Adrenal gland (tissue), 19 donors: Measurements from ENCODE around the gene ZBED1. TPM values are rescaled to one million over a fixed set of nuclear protein-coding genes. Genes with fewer than 3 reads are reported as not detected.

Source experiments
- DNase-seq, 7 donors: peaks; one replicate each; pipeline ENCODE4 v3.0.0-alpha.2; 2019 to 2020
- H3K27ac ChIP-seq, 5 donors: fragments of 200-600 bp; sonication (generic) in 4 of 5; 1 replicate in 3 of 5; 2 replicates in 2 of 5; pipeline versions ENCODE4 v1.5.1 to v1.8.0; 2016 to 2020; ENCODE audit warnings: mild to moderate bottlenecking in 1 of 5
- H3K27me3 ChIP-seq: fragments of 200-600 bp; 2 replicates; pipeline ENCODE4 v1.8.0; 2021
- H3K36me3 ChIP-seq, 2 donors: fragments of 200-600 bp; replicated peaks in 1 of 2; 1 replicate in 1 of 2; 2 replicates in 1 of 2; pipeline versions ENCODE4 v1.5.1 to v1.8.0; 2018 to 2022
- H3K4me1 ChIP-seq, 2 donors: fragments of 200-600 bp; replicated peaks in 1 of 2; 1 replicate in 1 of 2; 2 replicates in 1 of 2; pipeline versions ENCODE4 v1.5.1 to v1.8.0; 2018 to 2021
- H3K4me3 ChIP-seq, 4 donors: fragments of 200-600 bp; sonication (generic) in 3 of 4; one replicate each; pipeline ENCODE4 v1.5.1; 2016 to 2018
- H3K9me3 ChIP-seq, 3 donors: fragments of 200-600 bp; sonication (generic) in 1 of 3; replicated peaks in 1 of 3; 1 replicate in 2 of 3; 2 replicates in 1 of 3; pipeline versions ENCODE4 v1.5.1 to v1.8.0; 2016 to 2021
- CTCF ChIP-seq, 6 experiments: fragments of 450-650 bp in 4 of 6; fragments of 200-600 bp in 2 of 6; sonication (generic) in 1 of 6; IDR thresholded peaks; 1 replicate in 5 of 6; 2 replicates in 1 of 6; pipeline versions ENCODE4 v1.5.1 to v1.8.0; 2016 to 2021; ENCODE audit warnings: antibody characterized with exemption in 6 of 6, mild to moderate bottlenecking in 2 of 6, moderate library complexity in 1 of 6
- POLR2A ChIP-seq, 2 donors: fragments of 450-650 bp; IDR thresholded peaks; one replicate each; pipeline ENCODE4 v1.6.1; 2017; ENCODE audit warnings: antibody characterized with exemption in 2 of 2, mild to moderate bottlenecking in 2 of 2, moderate library complexity in 1 of 2
- WGBS, 4 donors: extraction: QIAGEN DNeasy Blood & Tissue Kit in 2 of 4; methylation state at CpG; one replicate each; pipeline versions ENCODE4 v1.1.5 to v1.1.7; 2013 to 2017; 5-methylcytosine and 5-hydroxymethylcytosine counted together
- intact Hi-C, 2 donors: fragments of 100-400 bp; cut with DNase I; formaldehyde crosslinking; loops; one replicate each; pipeline versions ENCODE4 v1.14.1 to v1.15.0; 2022 to 2023
- long read RNA-seq, 10 donors: library from polyadenylated mRNA in 3 of 10; unstranded in 2 of 10; stranded (forward) in 1 of 10; transcript quantifications; one replicate each; pipeline ENCODE4 v2.0.0 and lab custom pipeline, GENCODE V29; 2021 to 2026
- polyA plus RNA-seq, 3 donors: library from polyadenylated mRNA; stranded (reverse); fragments of 200-250 nt in 2 of 3; fragments of 350-450 nt in 1 of 3; fragmentation: Illumina TruSeq in 1 of 3; extraction: RNeasy Lipid Tissue Mini Kit (QIAGEN cat#74804) in 1 of 3; gene quantifications; one replicate each; pipeline ENCODE4 v1.2.3, GENCODE V29; 2013 to 2014
- total RNA-seq, 9 donors: library from RNA; depleted of rRNA in 4 of 9; stranded (reverse); fragments of >200 nt in 4 of 9; fragments of 120-200 nt in 1 of 9; fragmentation: NEBNext Ultra II Directional in 1 of 9; extraction: Animal tissue kit (Norgen Biotek cat#: 25700) in 1 of 9; gene quantifications; one replicate each; pipeline versions ENCODE4 v1.1.0 to v1.2.4, GENCODE V29; 2013 to 2023
- donor health status: healthy with polysubstance abuse.
- donor health status: Bipolar disorder and iron deficiency.
- donor health status: DM: yes; HTN: yes; CAD: no.
- donor health status: DM: no; HTN: no; CAD: no.
- donor health status: DM: no; HTN: no; CAD: no.
- donor health status: DM: yes; HTN: yes; CAD: no.

Gene ZBED1
- total RNA-seq, result 10 to 100 TPM; 39.2 to 70.5 (median 50.8) TPM
- polyA plus RNA-seq, result 10 to 100 TPM; 10.7 to 42.6 (median 12.2) TPM
- long read RNA-seq, donor 1, full-length matches to known transcripts, result 4 of 4 reads
- long read RNA-seq, donor 1, partial matches to known transcripts, result 0 of 4 reads
- long read RNA-seq, donor 1, other reads (novel, unspliced or antisense), result 0 of 4 reads
- long read RNA-seq, donor 2, full-length matches to known transcripts, result 7 of 7 reads
- long read RNA-seq, donor 2, partial matches to known transcripts, result 0 of 7 reads
- long read RNA-seq, donor 2, other reads (novel, unspliced or antisense), result 0 of 7 reads
- long read RNA-seq, donor 3, full-length matches to known transcripts, result 3 of 3 reads
- long read RNA-seq, donor 3, partial matches to known transcripts, result 0 of 3 reads
- long read RNA-seq, donor 3, other reads (novel, unspliced or antisense), result 0 of 3 reads
- long read RNA-seq, donor 4, full-length matches to known transcripts, result 19 of 28 reads
- long read RNA-seq, donor 4, partial matches to known transcripts, result 0 of 28 reads
- long read RNA-seq, donor 4, other reads (novel, unspliced or antisense), result 9 of 28 reads
- long read RNA-seq, donor 5, full-length matches to known transcripts, result 195 of 223 reads
- long read RNA-seq, donor 5, partial matches to known transcripts, result 0 of 223 reads
- long read RNA-seq, donor 5, other reads (novel, unspliced or antisense), result 28 of 223 reads
- long read RNA-seq, donor 6, full-length matches to known transcripts, result 9 of 18 reads
- long read RNA-seq, donor 6, partial matches to known transcripts, result 0 of 18 reads
- long read RNA-seq, donor 6, other reads (novel, unspliced or antisense), result 9 of 18 reads
- long read RNA-seq, donor 7, full-length matches to known transcripts, result 6 of 6 reads
- long read RNA-seq, donor 7, partial matches to known transcripts, result 0 of 6 reads
- long read RNA-seq, donor 7, other reads (novel, unspliced or antisense), result 0 of 6 reads
- long read RNA-seq, donor 8, full-length matches to known transcripts, result 13 of 44 reads
- long read RNA-seq, donor 8, partial matches to known transcripts, result 0 of 44 reads
- long read RNA-seq, donor 8, other reads (novel, unspliced or antisense), result 31 of 44 reads
- long read RNA-seq, donor 9, full-length matches to known transcripts, result 4 of 4 reads
- long read RNA-seq, donor 9, partial matches to known transcripts, result 0 of 4 reads
- long read RNA-seq, donor 9, other reads (novel, unspliced or antisense), result 0 of 4 reads
- long read RNA-seq, donor 10, full-length matches to known transcripts, result 3 of 3 reads
- long read RNA-seq, donor 10, partial matches to known transcripts, result 0 of 3 reads
- long read RNA-seq, donor 10, other reads (novel, unspliced or antisense), result 0 of 3 reads

- Histone ChIP-seq H3K9me3 (no peaks in the 10 kb centered on the region), H3K27ac (peak within 1 kb of the TSS in 4 of 5 donors; percentile 75 to 94 (median 90)), H3K4me1 (peaks cover 23 to 34% of the 10 kb centered on the region in 2 donors), H3K4me3 (peak within 1 kb of the TSS; percentile 19 to 99 (median 76)), H3K36me3 (no peaks in the 10 kb centered on the region), H3K27me3 (no peaks in the 10 kb centered on the region)
- intact Hi-C loops, result no loop called here
- WGBS, 4 donors, result 4 to 15% methylated on average over 13 to 57 of the region's 57 CpGs; no CpG with 5 or more reads in 2 of the 4 donors
- peak in 3 of 7 donors; percentile 29 to 50 (median 34) for DNase-seq
- TF ChIP-seq POLR2A (IDR thresholded peaks at IDR 0.05) (peak in 1 of 2 donors; percentile 39), CTCF (IDR thresholded peaks at IDR 0.05) (no peak)
Observed at GRCh38 chrX:2500803-2501558, at the start of gene ZBED1, which contains the start of gene DHRSX. TSS of gene ZBED1 (minus strand) at chrX:2500976. CDS start at chrX:2490719, 10,257 bp downstream. TSS of gene DHRSX (minus strand) at chrX:2500976. CDS start at chrX:2500925, 51 bp downstream.

DNA sequence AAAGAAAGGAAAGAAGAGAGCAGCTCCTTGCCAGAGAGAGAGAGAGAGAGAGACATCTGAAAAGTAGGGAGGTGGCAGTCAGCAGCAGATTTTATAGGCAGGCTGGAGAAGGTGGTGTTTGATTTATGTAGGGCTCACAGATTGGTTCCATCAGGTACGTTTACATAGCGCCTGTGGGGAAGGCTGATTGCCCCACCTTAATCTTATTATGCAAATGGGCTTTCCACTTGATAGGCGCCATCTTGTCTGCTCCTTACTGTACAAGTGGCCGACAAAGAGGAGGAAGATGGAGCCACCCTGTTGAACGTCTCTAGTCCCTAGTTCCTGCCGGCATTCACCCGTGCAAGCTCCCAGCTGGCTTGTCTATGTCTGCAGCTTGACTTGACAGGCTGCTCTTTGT is 49.1 kb upstream of the ZBED1 start:
- TF ChIP-seq POLR2A (IDR thresholded peaks at IDR 0.05) (no peak), CTCF (IDR thresholded peaks at IDR 0.05) (no peak)
- Histone ChIP-seq H3K4me1 (no peaks in the 10 kb centered on the region), H3K27me3 (no peaks in the 10 kb centered on the region), H3K36me3 (no peaks in the 10 kb centered on the region), H3K4me3 (no peak overlapping the region), H3K27ac (no peak overlapping the region), H3K9me3 (no peaks in the 10 kb centered on the region)
- WGBS, 4 donors, result 49 to 72% (median 56%) methylated on average over 5 to 7 of the region's 7 CpGs
- DNase-seq, result no peak
- intact Hi-C loops, result no loop called here

DNA sequence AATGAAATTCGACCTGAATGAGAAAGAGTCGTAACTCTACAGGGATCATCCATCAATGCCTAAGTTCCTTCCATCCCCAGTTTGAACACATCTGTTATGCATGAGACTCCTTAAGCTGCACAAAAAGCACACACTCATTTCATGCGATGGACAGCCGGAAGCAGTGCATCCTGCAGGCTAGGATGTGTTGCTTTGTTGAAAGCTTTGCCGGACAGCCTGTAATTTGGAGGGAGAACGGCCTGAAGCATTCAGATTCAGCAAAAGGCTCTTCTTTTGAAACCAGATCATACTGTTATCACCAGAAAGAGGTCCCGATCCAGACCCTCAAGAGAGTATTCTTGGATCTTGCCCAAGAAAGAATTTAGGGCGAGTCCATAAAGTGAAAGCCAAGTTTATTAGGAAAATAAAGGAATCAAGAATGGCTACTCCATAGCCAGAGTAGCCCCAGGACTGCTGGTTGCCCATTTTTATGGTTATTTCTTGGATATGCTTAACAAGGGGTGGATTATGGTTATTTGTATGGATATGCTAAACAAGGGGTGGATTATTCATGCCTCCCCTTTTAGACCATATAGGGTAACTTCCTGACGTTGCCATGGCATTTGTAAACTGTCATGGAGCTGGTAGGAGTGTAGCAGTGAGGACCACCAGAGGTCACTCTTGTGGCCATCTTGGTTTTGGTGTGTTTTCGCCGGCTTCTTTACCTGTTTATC is 48.1 kb upstream of the ZBED1 start:
- H3K27me3 ChIP-seq, result no peaks in the 10 kb centered on the region
- WGBS, 4 donors, result 33 to 49% (median 40%) methylated on average over 9 to 11 of the region's 11 CpGs
- H3K27ac ChIP-seq, result no peak overlapping the region
- intact Hi-C loops, result no loop called here
- no peaks in the 10 kb centered on the region for H3K4me1 ChIP-seq
- TF ChIP-seq CTCF (IDR thresholded peaks at IDR 0.05) (no peak), POLR2A (IDR thresholded peaks at IDR 0.05) (no peak)
- no peak for DNase-seq
- no peaks in the 10 kb centered on the region for H3K9me3 ChIP-seq
- H3K4me3 ChIP-seq, result no peak overlapping the region
- no peaks in the 10 kb centered on the region for H3K36me3 ChIP-seq
